GM18498 (cell line): ENCODE data around the gene LETM1.

Experiments used
- ATAC-seq: cut with Tn5 transposase; IDR thresholded peaks from one replicate; pipeline ENCODE4 v1.9.1; 2021; ENCODE audit warnings: mild to moderate bottlenecking, moderate library complexity; ENCODE audit not compliant: unreplicated experiment

LETM1 gene

GRCh38 chr4:1766106-1767060 lies 89.6 kb downstream of the LETM1 start:
- no peak for ATAC-seq

- ATAC-seq = no peak
Measured at GRCh38 chr4:1765409-1766072, 90.4 kb downstream of the LETM1 start.

GRCh38 chr4:1764670-1765069 lies 91.3 kb downstream of the LETM1 start:
- no peak for ATAC-seq

- no peak for ATAC-seq
Measured at GRCh38 chr4:1763550-1764080, 92.3 kb downstream of the LETM1 start.

- no peak for ATAC-seq
Measured at GRCh38 chr4:1763070-1763549, 92.8 kb downstream of the LETM1 start.

GRCh38 chr4:1762264-1763010 lies 93.5 kb downstream of the LETM1 start:
- no peak for ATAC-seq
